OCI-LY3 (cell line): ENCODE measurements around the gene EMILIN2.

Experiments used
- EZH2phosphoT487 ChIP-seq: fragments of 200-600 bp; shearing (Covaris generic); IDR thresholded peaks from 2 replicates; pipeline ENCODE4 v1.6.1; 2018; ENCODE audit warnings: antibody characterized with exemption, mixed run types, low read depth
- TF ChIP-seq, protein P1 (sequence below): fragments of 200-600, 300-600 bp; sonication (generic); IDR thresholded peaks from 2 replicates; pipeline ENCODE4 v1.5.1; 2014; ENCODE audit warnings: antibody characterized with exemption, low read length, low read depth

DNA sequence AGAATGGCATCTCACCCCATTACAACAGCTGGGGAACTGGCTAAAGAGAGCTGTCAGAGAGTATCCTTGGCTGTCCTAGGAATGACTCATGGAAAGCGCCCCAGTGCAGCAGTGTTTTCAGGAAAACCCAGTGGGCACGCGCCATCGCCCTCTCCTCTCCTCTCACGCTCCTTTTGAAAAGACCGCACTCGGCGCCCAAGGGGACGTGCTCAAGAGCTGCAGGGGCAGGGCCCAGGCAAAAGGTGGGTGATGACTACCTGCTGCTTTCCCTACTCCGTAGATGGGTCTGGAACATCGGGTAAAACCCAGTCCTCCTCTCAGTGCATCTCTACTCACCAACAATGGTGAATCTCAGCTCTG, 68.1 kb downstream of the EMILIN2 start:
- TF ChIP-seq, protein P1, sequence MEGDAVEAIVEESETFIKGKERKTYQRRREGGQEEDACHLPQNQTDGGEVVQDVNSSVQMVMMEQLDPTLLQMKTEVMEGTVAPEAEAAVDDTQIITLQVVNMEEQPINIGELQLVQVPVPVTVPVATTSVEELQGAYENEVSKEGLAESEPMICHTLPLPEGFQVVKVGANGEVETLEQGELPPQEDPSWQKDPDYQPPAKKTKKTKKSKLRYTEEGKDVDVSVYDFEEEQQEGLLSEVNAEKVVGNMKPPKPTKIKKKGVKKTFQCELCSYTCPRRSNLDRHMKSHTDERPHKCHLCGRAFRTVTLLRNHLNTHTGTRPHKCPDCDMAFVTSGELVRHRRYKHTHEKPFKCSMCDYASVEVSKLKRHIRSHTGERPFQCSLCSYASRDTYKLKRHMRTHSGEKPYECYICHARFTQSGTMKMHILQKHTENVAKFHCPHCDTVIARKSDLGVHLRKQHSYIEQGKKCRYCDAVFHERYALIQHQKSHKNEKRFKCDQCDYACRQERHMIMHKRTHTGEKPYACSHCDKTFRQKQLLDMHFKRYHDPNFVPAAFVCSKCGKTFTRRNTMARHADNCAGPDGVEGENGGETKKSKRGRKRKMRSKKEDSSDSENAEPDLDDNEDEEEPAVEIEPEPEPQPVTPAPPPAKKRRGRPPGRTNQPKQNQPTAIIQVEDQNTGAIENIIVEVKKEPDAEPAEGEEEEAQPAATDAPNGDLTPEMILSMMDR = no peak
- no peak for TF ChIP-seq EZH2phosphoT487
